RWPE1 (cell line): ENCODE results near the gene TPSG1.
A peak's percentile ranks its signal among the peaks of the same experiment; 100 is the strongest.

Experiments
- CTCF ChIA-PET: fragments of 350-600 bp; sonication (Branson Sonifier 250); formaldehyde crosslinking; extraction: SDS; loops from one replicate; lab custom pipeline; 2021; lab: Yijun Ruan, JAX
- POLR2A ChIA-PET: fragments of 400-600 bp; formaldehyde crosslinking; extraction: SDS; loops from one replicate; lab custom pipeline; 2020; ENCODE audit warnings: antibody characterized with exemption; ENCODE audit not compliant: low non-redundant PET; lab: Yijun Ruan, JAX
- DNase-seq: peaks from one replicate; pipeline ENCODE4 v3.0.0; 2012; ENCODE audit warnings: low spot score
- H3K27ac ChIP-seq: fragments of 450-650 bp; 2 replicates; pipeline ENCODE4 v1.5.1; 2017
- TF ChIP-seq, protein P1 (sequence below): fragments of 450-650 bp; conservative IDR thresholded peaks from 2 replicates; pipeline ENCODE4 v1.5.1; 2017; ENCODE audit warnings: low read depth, mild to moderate bottlenecking

Gene TPSG1

GRCh38 chr16:1197237-1197866 is 27.7 kb downstream of the TPSG1 start:
- H3K27ac ChIP-seq, result no peak overlapping the region
- TF ChIP-seq, protein P1, sequence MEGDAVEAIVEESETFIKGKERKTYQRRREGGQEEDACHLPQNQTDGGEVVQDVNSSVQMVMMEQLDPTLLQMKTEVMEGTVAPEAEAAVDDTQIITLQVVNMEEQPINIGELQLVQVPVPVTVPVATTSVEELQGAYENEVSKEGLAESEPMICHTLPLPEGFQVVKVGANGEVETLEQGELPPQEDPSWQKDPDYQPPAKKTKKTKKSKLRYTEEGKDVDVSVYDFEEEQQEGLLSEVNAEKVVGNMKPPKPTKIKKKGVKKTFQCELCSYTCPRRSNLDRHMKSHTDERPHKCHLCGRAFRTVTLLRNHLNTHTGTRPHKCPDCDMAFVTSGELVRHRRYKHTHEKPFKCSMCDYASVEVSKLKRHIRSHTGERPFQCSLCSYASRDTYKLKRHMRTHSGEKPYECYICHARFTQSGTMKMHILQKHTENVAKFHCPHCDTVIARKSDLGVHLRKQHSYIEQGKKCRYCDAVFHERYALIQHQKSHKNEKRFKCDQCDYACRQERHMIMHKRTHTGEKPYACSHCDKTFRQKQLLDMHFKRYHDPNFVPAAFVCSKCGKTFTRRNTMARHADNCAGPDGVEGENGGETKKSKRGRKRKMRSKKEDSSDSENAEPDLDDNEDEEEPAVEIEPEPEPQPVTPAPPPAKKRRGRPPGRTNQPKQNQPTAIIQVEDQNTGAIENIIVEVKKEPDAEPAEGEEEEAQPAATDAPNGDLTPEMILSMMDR, result no peak
- CTCF ChIA-PET, result no interaction called here
- POLR2A ChIA-PET, result no interaction called here
- DNase-seq, result no peak

- TF ChIP-seq, protein P1, result no peak
- no peak for DNase-seq
- ChIA-PET POLR2A (no interaction called here), CTCF (interaction anchor here (0.6 kb wide), 1 partner anchor 10 kb away, joined by 3 read pairs; no protein-coding TSS in a partner anchor)
- no peak overlapping the region for H3K27ac ChIP-seq
Observed at GRCh38 chr16:1196494-1196893, 28.6 kb downstream of the TPSG1 start.

DNA sequence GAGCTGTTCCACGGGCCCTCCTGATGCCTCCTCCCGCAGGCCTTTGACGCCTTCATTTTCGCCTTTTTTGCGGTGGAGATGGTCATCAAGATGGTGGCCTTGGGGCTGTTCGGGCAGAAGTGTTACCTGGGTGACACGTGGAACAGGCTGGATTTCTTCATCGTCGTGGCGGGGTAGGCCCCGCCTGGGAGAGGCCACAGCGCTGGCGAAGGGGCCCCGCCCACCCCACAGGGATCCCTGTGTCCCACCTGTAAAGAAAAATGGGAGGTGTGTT is 29.7 kb downstream of the TPSG1 start:
- ChIA-PET POLR2A (no interaction called here), CTCF (no interaction called here)
- TF ChIP-seq, protein P1, result no peak
- H3K27ac ChIP-seq, result no peak overlapping the region
- DNase-seq, result no peak

GRCh38 chr16:1194665-1195392 is 30.2 kb downstream of the TPSG1 start:
- CTCF ChIA-PET, result interaction anchor here (0.6 kb wide), 4 partner anchors 24 to 89 kb away, joined by 3 to 4 read pairs (median 3); no protein-coding TSS in a partner anchor
- H3K27ac ChIP-seq, result no peak overlapping the region
- DNase-seq, result peak; percentile 23
- POLR2A ChIA-PET, result no interaction called here
- TF ChIP-seq, protein P1, result peak; percentile 81

- ChIA-PET POLR2A (no interaction called here), CTCF (interaction anchor here (0.6 to 1.4 kb wide), 5 partner anchors 25 to 88 kb away, joined by 3 to 5 read pairs (median 3); no protein-coding TSS in a partner anchor)
- no peak for DNase-seq
- TF ChIP-seq, protein P1, result no peak
- no peak overlapping the region for H3K27ac ChIP-seq
Observed at GRCh38 chr16:1193825-1194581, 31.1 kb downstream of the TPSG1 start.

- ChIA-PET POLR2A (no interaction called here), CTCF (interaction anchor here (0.6 to 1.4 kb wide), 2 partner anchors 87 to 350 kb away, joined by 3 to 5 read pairs; no protein-coding TSS in a partner anchor)
- DNase-seq, result no peak
- no peak overlapping the region for H3K27ac ChIP-seq
- TF ChIP-seq, protein P1, result no peak
Observed at GRCh38 chr16:1193143-1193824, 31.8 kb downstream of the TPSG1 start.
